ENCODE measurements around the gene CD81.

Gene CD81

GRCh38 chr11:2388431-2389376 lies 11.6 kb downstream of the CD81 start:
- in situ Hi-C loops (cut with MboI; ENCODE audit: low sequenced_read_pairs), result no loop called here

DNA sequence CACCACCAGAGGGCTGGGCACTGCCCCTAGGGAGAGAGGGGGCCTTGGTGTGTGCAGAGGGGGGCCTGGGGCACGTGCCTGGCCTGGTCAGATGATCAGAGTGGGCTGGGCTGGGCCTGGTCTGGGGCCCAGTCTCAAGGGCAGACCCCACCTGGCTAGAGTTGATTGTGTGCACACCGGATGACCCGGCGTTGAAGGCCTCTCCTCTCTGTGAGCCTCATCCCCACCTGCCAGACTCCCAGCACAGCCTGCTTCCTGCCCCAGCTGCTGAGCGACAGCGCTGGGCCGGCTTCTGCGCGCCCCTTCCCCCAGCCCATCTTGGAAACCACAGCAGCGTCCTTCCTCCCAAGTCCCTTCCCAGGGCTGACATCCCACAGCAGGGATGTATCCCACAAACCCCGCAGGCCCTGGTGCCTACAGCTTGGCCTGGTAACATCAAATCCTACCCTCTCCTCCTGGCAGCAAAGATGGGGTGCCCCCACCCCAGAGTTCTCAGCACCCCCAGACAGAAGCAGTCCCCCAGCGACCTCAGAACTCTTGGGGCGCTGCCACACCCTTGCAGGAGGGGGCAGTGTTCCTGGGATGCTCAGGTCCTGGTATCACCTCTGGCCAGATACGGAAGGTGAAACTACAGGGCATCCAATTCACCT lies 12.4 kb downstream of the CD81 start:
- in situ Hi-C loops (cut with MboI; ENCODE audit: low sequenced_read_pairs), result no loop called here

DNA sequence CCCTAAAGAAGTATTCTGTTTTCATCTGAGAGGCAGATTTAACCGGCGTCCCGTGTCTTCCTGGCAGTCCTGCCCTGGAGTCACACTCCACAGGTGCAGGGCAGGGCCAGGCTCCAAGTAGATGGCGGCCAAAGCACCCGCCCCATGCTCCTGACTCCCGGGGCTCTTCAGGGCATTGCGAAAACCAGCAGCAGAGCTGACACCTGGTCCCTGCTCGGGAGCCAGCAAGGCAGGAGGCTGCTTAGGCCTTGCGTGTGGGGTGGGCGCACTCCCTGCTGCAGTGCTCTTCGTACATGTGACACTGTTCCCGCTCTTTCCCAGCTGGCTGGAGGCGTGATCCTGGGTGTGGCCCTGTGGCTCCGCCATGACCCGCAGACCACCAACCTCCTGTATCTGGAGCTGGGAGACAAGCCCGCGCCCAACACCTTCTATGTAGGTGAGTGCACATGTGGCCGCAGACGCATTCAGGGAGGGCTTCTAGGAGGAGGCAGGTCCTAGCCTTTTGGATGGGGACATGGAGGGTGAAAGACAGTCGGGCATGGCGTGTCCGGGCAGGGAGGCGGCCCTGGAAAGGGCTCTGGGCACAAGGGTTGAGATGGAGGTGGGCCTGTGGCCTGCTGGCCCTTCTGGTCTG lies 13.1 kb downstream of the CD81 start:
- in situ Hi-C loops (cut with MboI; ENCODE audit: low sequenced_read_pairs), result no loop called here

DNA sequence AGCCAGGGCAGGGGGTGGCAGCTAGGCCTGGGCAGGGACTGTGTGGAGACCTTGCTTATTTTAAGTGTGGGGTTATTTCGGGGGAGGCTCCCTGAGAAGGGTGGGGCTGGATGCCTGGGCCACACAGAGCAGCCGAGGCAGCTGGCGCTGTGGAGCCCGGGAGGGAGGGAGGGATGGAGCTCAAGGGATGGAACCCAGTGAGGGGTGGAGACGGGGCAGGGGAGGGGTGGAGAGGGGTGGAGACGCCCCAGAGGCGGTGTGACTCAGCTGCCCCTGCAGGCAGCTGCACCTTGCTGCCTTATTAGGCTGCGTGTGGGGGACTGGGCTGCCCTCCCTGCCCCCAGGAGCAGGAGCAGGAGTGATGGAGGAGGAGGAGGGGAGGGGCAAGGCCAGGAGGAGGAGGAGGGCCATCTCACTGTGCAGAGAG lies 13.6 kb downstream of the CD81 start:
- in situ Hi-C loops (cut with MboI; ENCODE audit: low sequenced_read_pairs), result no loop called here

- in situ Hi-C loops (cut with MboI; ENCODE audit: low sequenced_read_pairs), result no loop called here
These were observed 14.3 kb downstream of the CD81 start for GRCh38 chr11:2391181-2391975.

GRCh38 chr11:2392241-2392959 lies 15.3 kb downstream of the CD81 start:
- in situ Hi-C loops (cut with MboI; ENCODE audit: low sequenced_read_pairs), result no loop called here

GRCh38 chr11:2393111-2393868 lies 16.2 kb downstream of the CD81 start:
- in situ Hi-C loops (cut with MboI; ENCODE audit: low sequenced_read_pairs), result no loop called here

GRCh38 chr11:2393941-2394817 lies 17.1 kb downstream of the CD81 start:
- in situ Hi-C loops (cut with MboI; ENCODE audit: low sequenced_read_pairs), result no loop called here

GRCh38 chr11:2394818-2395105 lies 17.7 kb downstream of the CD81 start:
- in situ Hi-C loops (cut with MboI; ENCODE audit: low sequenced_read_pairs), result no loop called here

GRCh38 chr11:2395211-2395730 lies 18.2 kb downstream of the CD81 start:
- in situ Hi-C loops (cut with MboI; ENCODE audit: low sequenced_read_pairs), result no loop called here

- in situ Hi-C loops (cut with MboI; ENCODE audit: low sequenced_read_pairs), result no loop called here
These were observed 18.7 kb downstream of the CD81 start for GRCh38 chr11:2395856-2396255.

DNA sequence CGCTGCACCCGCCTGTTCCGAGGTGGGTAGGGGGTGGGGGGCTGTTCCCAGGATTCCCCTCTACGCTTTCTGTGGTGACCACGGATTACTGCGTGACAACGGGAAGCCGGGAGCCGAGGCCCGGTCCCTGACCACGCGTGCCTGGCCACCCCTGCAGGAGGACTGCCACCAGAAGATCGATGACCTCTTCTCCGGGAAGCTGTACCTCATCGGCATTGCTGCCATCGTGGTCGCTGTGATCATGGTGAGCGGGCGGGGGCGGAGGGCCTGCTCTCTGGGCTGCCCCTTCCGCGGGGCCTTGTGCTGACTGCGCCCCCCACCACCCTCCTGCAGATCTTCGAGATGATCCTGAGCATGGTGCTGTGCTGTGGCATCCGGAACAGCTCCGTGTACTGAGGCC lies 19.4 kb downstream of the CD81 start:
- in situ Hi-C loops (cut with MboI; ENCODE audit: low sequenced_read_pairs), result no loop called here

GRCh38 chr11:2397005-2397404 lies 19.9 kb downstream of the CD81 start:
- in situ Hi-C loops (cut with MboI; ENCODE audit: low sequenced_read_pairs), result no loop called here

DNA sequence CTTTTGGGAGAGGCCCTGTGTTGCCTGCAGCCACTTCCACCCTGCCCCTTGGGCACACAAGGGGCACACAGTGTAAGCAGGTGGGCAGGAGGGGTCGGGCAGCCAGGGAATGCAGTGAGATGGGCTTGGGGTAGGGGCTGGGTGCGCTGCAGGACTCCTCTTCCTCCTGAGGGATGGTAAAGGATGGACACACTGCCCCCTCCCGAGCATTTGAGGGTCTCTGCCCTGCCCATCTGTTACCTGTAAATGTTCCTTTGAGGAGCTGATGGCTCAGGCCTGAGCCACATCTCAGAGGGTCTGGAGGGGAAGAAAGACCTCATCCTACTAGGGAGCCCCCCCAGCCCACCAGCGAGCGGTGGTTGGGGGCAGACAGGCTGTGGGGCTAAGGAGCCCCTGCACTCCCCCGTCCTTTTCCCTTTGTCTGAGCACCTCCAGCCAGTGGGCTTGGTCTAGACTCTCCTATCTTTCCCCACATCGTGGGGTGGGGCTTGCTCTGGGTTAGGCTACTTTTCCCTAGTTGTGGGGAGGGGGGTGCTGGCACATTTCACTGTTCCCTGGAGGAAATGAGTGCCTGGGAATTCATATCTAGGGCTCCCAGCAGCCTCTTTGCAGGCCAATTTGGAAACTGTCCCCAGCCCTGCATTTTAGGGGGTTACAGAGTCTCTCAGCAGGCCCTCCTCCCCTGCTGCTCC lies 21.7 kb downstream of the CD81 start:
- in situ Hi-C loops (cut with MboI; ENCODE audit: low sequenced_read_pairs), result no loop called here

- in situ Hi-C loops (cut with MboI; ENCODE audit: low sequenced_read_pairs), result loop anchor here (25.0 kb wide), 1 partner anchor 212 kb away; no protein-coding TSS in a partner anchor
These were observed 22.5 kb downstream of the CD81 start for GRCh38 chr11:2399488-2400068.

GRCh38 chr11:2400069-2400761 lies 23.1 kb downstream of the CD81 start, which contains the start of gene TSSC4:
Gene TSSC4 (plus strand): TSS chr11:2400750. CDS start chr11:2402634, 1,884 bp downstream.
- in situ Hi-C loops (cut with MboI; ENCODE audit: low sequenced_read_pairs), result loop anchor here (25.0 kb wide), 1 partner anchor 213 kb away; no protein-coding TSS in a partner anchor

Data from HL-60/S4 treated with phorbol 12-myristate 13-acetate at 8.2 ng/mL for 4 days and 3 days (cell line).